H9 (cell line): ENCODE measurements around the gene DNMBP. TPM values are rescaled to one million over a fixed set of nuclear protein-coding genes. Genes with fewer than 3 reads are reported as not detected.

ENCODE experiments used
- DNase-seq: peaks from one replicate; pipeline ENCODE4 v3.0.0-alpha.2; 2017
- H2AFZ ChIP-seq: one replicate; pipeline ENCODE4 v1.6.1; 2013; ENCODE audit warnings: mild to moderate bottlenecking, low read length, control low read depth, moderate library complexity
- H2AK5ac ChIP-seq: 2 replicates; pipeline ENCODE4 v1.6.1; 2013; ENCODE audit warnings: low read length, control low read depth, mixed read lengths; ENCODE audit not compliant: insufficient read length
- H2BK120ac ChIP-seq: one replicate; pipeline ENCODE4 v1.6.1; 2013; ENCODE audit warnings: low read depth, mild to moderate bottlenecking, low read length, control low read depth, inconsistent platforms; ENCODE audit not compliant: poor library complexity, severe bottlenecking
- H2BK12ac ChIP-seq: 2 replicates; pipeline ENCODE4 v1.6.1; 2013; ENCODE audit warnings: low read length, control low read depth, mixed read lengths, low read depth; ENCODE audit not compliant: insufficient read length
- H2BK15ac ChIP-seq: 2 replicates; pipeline ENCODE4 v1.6.1; 2013; ENCODE audit warnings: low read depth, low read length, control low read depth
- H2BK20ac ChIP-seq: one replicate; pipeline ENCODE4 v1.6.1; 2013; ENCODE audit warnings: low read depth, mild to moderate bottlenecking, low read length, control low read depth, inconsistent platforms; ENCODE audit not compliant: poor library complexity, severe bottlenecking
- H2BK5ac ChIP-seq: 2 replicates; pipeline ENCODE4 v1.6.1; 2013; ENCODE audit warnings: low read length, control low read depth, mixed read lengths; ENCODE audit not compliant: insufficient read length
- H3K14ac ChIP-seq: 2 replicates; pipeline ENCODE4 v1.6.1; 2013; ENCODE audit warnings: low read length, control low read depth; ENCODE audit not compliant: insufficient read depth
- H3K18ac ChIP-seq: 2 replicates; pipeline ENCODE4 v1.6.1; 2013; ENCODE audit warnings: low read depth, mild to moderate bottlenecking, mixed read lengths, low read length, control low read depth; ENCODE audit not compliant: insufficient read length
- H3K23ac ChIP-seq: 2 replicates; pipeline ENCODE4 v1.6.1; 2013; ENCODE audit warnings: low read length, control low read depth, mixed read lengths, low read depth; ENCODE audit not compliant: insufficient read length
- H3K23me2 ChIP-seq: 2 replicates; pipeline ENCODE4 v1.6.1; 2013; ENCODE audit warnings: low read depth, mild to moderate bottlenecking, mixed read lengths, low read length, control low read depth; ENCODE audit not compliant: insufficient read length, poor library complexity, severe bottlenecking
- H3K27ac ChIP-seq: 2 replicates; pipeline ENCODE4 v1.5.1; 2013; ENCODE audit warnings: low read length, control low read depth, mixed read lengths, low read depth; ENCODE audit not compliant: insufficient read length
- H3K27me3 ChIP-seq: 2 replicates; pipeline ENCODE4 v1.6.1; 2013; ENCODE audit warnings: low read length, control low read depth, inconsistent platforms; ENCODE audit not compliant: insufficient read depth
- H3K4ac ChIP-seq: 2 replicates; pipeline ENCODE4 v1.6.1; 2013; ENCODE audit warnings: low read depth, mild to moderate bottlenecking, control low read depth, inconsistent platforms, low read length, moderate library complexity
- H3K4me1 ChIP-seq: 2 replicates; pipeline ENCODE4 v1.6.1; 2013; ENCODE audit warnings: low read length, control low read depth, inconsistent platforms; ENCODE audit not compliant: insufficient read depth
- H3K4me2 ChIP-seq: 2 replicates; pipeline ENCODE4 v1.6.1; 2013; ENCODE audit warnings: low read length, control low read depth, mixed read lengths; ENCODE audit not compliant: insufficient read length, insufficient read depth
- H3K56ac ChIP-seq: 2 replicates; pipeline ENCODE4 v1.6.1; 2013; ENCODE audit warnings: low read depth, mild to moderate bottlenecking, mixed read lengths, low read length, control low read depth; ENCODE audit not compliant: insufficient read length
- H3K79me1 ChIP-seq: 2 replicates; pipeline ENCODE4 v1.6.1; 2013; ENCODE audit warnings: low read depth, mild to moderate bottlenecking, moderate library complexity, low read length, control low read depth, inconsistent platforms; ENCODE audit not compliant: insufficient read depth, poor library complexity, severe bottlenecking
- H3K79me2 ChIP-seq: 2 replicates; pipeline ENCODE4 v1.6.1; 2013; ENCODE audit warnings: low read length, control low read depth, inconsistent platforms; ENCODE audit not compliant: insufficient read depth
- H3K9ac ChIP-seq: 2 replicates; pipeline ENCODE4 v1.6.1; 2013; ENCODE audit warnings: low read length, control low read depth, mixed read lengths; ENCODE audit not compliant: insufficient read length; ENCODE audit errors: extremely low read depth
- H3K9me3 ChIP-seq: one replicate; pipeline ENCODE4 v1.6.1; 2013; ENCODE audit warnings: low read depth, low read length, inconsistent platforms; ENCODE audit not compliant: control insufficient read depth
- H3T11ph ChIP-seq: one replicate; pipeline ENCODE4 v1.6.1; 2013; ENCODE audit warnings: mild to moderate bottlenecking, low read length, control low read depth, inconsistent platforms
- H4K20me1 ChIP-seq: one replicate; pipeline ENCODE4 v1.6.1; 2013; ENCODE audit not compliant: control insufficient read depth, insufficient read length, insufficient read depth
- H4K5ac ChIP-seq: 2 replicates; pipeline ENCODE4 v1.6.1; 2013; ENCODE audit warnings: low read depth, mild to moderate bottlenecking, mixed read lengths, low read length, control low read depth; ENCODE audit not compliant: insufficient read length
- H4K8ac ChIP-seq: replicated peaks from 2 replicates; pipeline ENCODE4 v1.6.1; 2013; ENCODE audit warnings: low read length, control low read depth, mixed read lengths, low read depth; ENCODE audit not compliant: insufficient read length
- H4K91ac ChIP-seq: 2 replicates; pipeline ENCODE4 v1.6.1; 2013; ENCODE audit warnings: low read depth, mild to moderate bottlenecking, moderate library complexity, mixed read lengths, low read length, control low read depth; ENCODE audit not compliant: insufficient read length
- H3K27ac Mint-ChIP-seq, 3 experiments: 2 replicates in 2 of 3; 3 replicates in 1 of 3; pipeline ENCODE4 v1.8.0; 2020 to 2021; ENCODE audit warnings: mixed read lengths in 3 of 3, mild to moderate bottlenecking in 1 of 3, moderate library complexity in 1 of 3
- H3K27me3 Mint-ChIP-seq: 2 replicates; pipeline ENCODE4 v1.8.0; 2021; ENCODE audit warnings: low read depth, mild to moderate bottlenecking, moderate library complexity, mixed read lengths
- H3K36me3 Mint-ChIP-seq, 3 experiments: 2 replicates in 2 of 3; 3 replicates in 1 of 3; pipeline ENCODE4 v1.8.0; 2020 to 2021; ENCODE audit warnings: low read depth in 3 of 3, mixed read lengths in 3 of 3; ENCODE audit not compliant: insufficient read depth in 1 of 3
- H3K4me1 Mint-ChIP-seq, 2 experiments: 2 replicates each; pipeline ENCODE4 v1.8.0; 2020; ENCODE audit warnings: mixed read lengths in 2 of 2
- H3K4me3 Mint-ChIP-seq, 2 experiments: 2 replicates in 1 of 2; 3 replicates in 1 of 2; pipeline ENCODE4 v1.8.0; 2020 to 2021; ENCODE audit warnings: mild to moderate bottlenecking in 2 of 2, mixed read lengths in 2 of 2, moderate library complexity in 1 of 2
- H3K9me3 Mint-ChIP-seq, 2 experiments: 2 replicates in 1 of 2; 3 replicates in 1 of 2; pipeline ENCODE4 v1.8.0; 2020; ENCODE audit warnings: mild to moderate bottlenecking in 2 of 2, mixed read lengths in 2 of 2, moderate library complexity in 1 of 2
- CTCF ChIP-seq: fragments of 200-600 bp; sonication (generic); conservative IDR thresholded peaks from 3 replicates; pipeline ENCODE4 v1.8.0; 2021; ENCODE audit warnings: antibody characterized with exemption, mild to moderate bottlenecking
- WGBS: extraction: QIAGEN DNeasy Blood & Tissue Kit; methylation state at CpG from one replicate; pipeline ENCODE4 v1.1.7; 2013; ENCODE audit warnings: missing lambda C conversion rate, low lambda C conversion rate, mixed read lengths; ENCODE audit not compliant: insufficient read length; ENCODE audit errors: extremely low coverage; 5-methylcytosine and 5-hydroxymethylcytosine counted together
- total RNA-seq: library from RNA; stranded (reverse); gene quantifications from 2 replicates; pipeline ENCODE4 v1.2.1, GENCODE V29; 2021

The DNMBP gene
- total RNA-seq, 1 experiment from 2014 or later, result 25.6 TPM

GRCh38 chr10:99920901-99921300, 88.8 kb downstream of the DNMBP start:
- Mint-ChIP-seq H3K4me3 (no peak overlapping the region), H3K4me1 (peaks cover 16 to 25% of the 10 kb centered on the region in 2 experiments), H3K9me3 (no peaks in the 10 kb centered on the region), H3K36me3 (peaks cover 0 to 7% (median 0%) of the 10 kb centered on the region in 3 experiments; a peak in 2 of 7 replicates), H3K27ac (peak overlapping the region in 2 of 3 experiments; percentile 21 to 32; a peak in 3 of 7 replicates), H3K27me3 (no peaks in the 10 kb centered on the region)
- Histone ChIP-seq H3K14ac (no peak overlapping the region), H2BK12ac (no peak overlapping the region), H2AFZ (no peak overlapping the region), H2AK5ac (no peak overlapping the region), H3K9ac (no peak overlapping the region), H4K91ac (no peak overlapping the region), H3K27ac (no peak overlapping the region), H3K27me3 (no peaks in the 10 kb centered on the region), H3K4me2 (no peak overlapping the region), H3K4ac (no peak overlapping the region), H3K79me2 (no peaks in the 10 kb centered on the region), H3K79me1 (no peaks in the 10 kb centered on the region), H3K56ac (no peak overlapping the region), H3K9me3 (no peaks in the 10 kb centered on the region), H4K5ac (no peak overlapping the region), H3K4me1 (no peaks in the 10 kb centered on the region; the same call in 1 of the 2 replicates), H3K23me2 (no peaks in the 10 kb centered on the region), H2BK20ac (no peak overlapping the region), H2BK15ac (no peak overlapping the region), H4K8ac (no peak overlapping the region), H2BK5ac (no peak overlapping the region), H2BK120ac (no peak overlapping the region), H4K20me1 (no peaks in the 10 kb centered on the region), H3K23ac (no peak overlapping the region), H3K18ac (no peak overlapping the region), H3T11ph (no peak overlapping the region)
- TF ChIP-seq CTCF, result no peak
- no CpG with 5 or more reads among the region's 4 CpGs for WGBS
- DNase-seq, result no peak
